Measurements from ENCODE around the gene ELFN1.

- TF ChIP-seq CTCF (IDR thresholded peaks at IDR 0.05) = no peak
- no peak for TF ChIP-seq POLR2A (IDR thresholded peaks at IDR 0.05)
Observed at GRCh38 chr7:1787241-1787640, 117.2 kb downstream of the ELFN1 start.

All from esophagus squamous epithelium (tissue), 4 donors.